ENCODE data around the gene TYW1.
"Not testable (repeated sequence)": the region's sequence is repeated elsewhere in the genome, so short reads cannot be mapped to it uniquely, and the experiment has no call there.

GRCh38 chr7:67205772-67206171, 209.1 kb downstream of the TYW1 start:
- TF ChIP-seq, protein P1, sequence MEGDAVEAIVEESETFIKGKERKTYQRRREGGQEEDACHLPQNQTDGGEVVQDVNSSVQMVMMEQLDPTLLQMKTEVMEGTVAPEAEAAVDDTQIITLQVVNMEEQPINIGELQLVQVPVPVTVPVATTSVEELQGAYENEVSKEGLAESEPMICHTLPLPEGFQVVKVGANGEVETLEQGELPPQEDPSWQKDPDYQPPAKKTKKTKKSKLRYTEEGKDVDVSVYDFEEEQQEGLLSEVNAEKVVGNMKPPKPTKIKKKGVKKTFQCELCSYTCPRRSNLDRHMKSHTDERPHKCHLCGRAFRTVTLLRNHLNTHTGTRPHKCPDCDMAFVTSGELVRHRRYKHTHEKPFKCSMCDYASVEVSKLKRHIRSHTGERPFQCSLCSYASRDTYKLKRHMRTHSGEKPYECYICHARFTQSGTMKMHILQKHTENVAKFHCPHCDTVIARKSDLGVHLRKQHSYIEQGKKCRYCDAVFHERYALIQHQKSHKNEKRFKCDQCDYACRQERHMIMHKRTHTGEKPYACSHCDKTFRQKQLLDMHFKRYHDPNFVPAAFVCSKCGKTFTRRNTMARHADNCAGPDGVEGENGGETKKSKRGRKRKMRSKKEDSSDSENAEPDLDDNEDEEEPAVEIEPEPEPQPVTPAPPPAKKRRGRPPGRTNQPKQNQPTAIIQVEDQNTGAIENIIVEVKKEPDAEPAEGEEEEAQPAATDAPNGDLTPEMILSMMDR (IDR thresholded peaks at IDR 0.05; ENCODE audit: poor library complexity): not testable (repeated sequence)
- not testable (repeated sequence) for TF ChIP-seq EZH2 (IDR thresholded peaks at IDR 0.05; ENCODE audit: borderline replicate concordance); EZH2phosphoT487 (IDR thresholded peaks at IDR 0.05; ENCODE audit: low read depth, severe bottlenecking, unreplicated experiment)

Measured in hepatocyte (in vitro differentiated cells).